Left lung (tissue), 10 donors: ENCODE measurements around the gene HIVEP3. TPM values are rescaled to one million over a fixed set of nuclear protein-coding genes. Genes with fewer than 3 reads are reported as not detected.
"Not testable (repeated sequence)": the region's sequence is repeated elsewhere in the genome, so short reads cannot be mapped to it uniquely, and the experiment has no call there.

Experiments
- ATAC-seq: fragments of 200-7000 bp; cut with Tn5 transposase; one replicate; pipeline ENCODE4 v1.9.1; 2020; ENCODE audit warnings: moderate library complexity
- DNase-seq, 4 donors: peaks; one replicate each; pipeline ENCODE4 v3.0.0-alpha.2; 2013 to 2020
- H3K27ac ChIP-seq, 2 donors: fragments of 200-600 bp; sonication (generic) in 1 of 2; one replicate each; pipeline versions ENCODE4 v1.5.0 to v1.8.0; 2020 to 2021
- H3K27me3 ChIP-seq, 2 donors: fragments of 200-600 bp; sonication (generic) in 1 of 2; one replicate each; pipeline versions ENCODE4 v1.5.0 to v1.8.0; 2020 to 2021
- H3K36me3 ChIP-seq, 2 donors: fragments of 200-600 bp; sonication (generic) in 1 of 2; one replicate each; pipeline versions ENCODE4 v1.5.0 to v1.8.0; 2020 to 2021
- H3K4me1 ChIP-seq, 2 donors: fragments of 200-600 bp; one replicate each; pipeline ENCODE4 v1.8.0; 2021
- H3K4me3 ChIP-seq, 2 donors: fragments of 200-600 bp; sonication (generic) in 1 of 2; one replicate each; pipeline versions ENCODE4 v1.5.0 to v1.8.0; 2020 to 2021; ENCODE audit warnings: mild to moderate bottlenecking in 1 of 2
- H3K9me3 ChIP-seq, 2 donors: fragments of 200-600 bp; sonication (generic) in 1 of 2; one replicate each; pipeline versions ENCODE4 v1.5.0 to v1.8.0; 2020 to 2021
- CTCF ChIP-seq, 2 donors: fragments of 200-600 bp; sonication (generic) in 1 of 2; IDR thresholded peaks; one replicate each; pipeline versions ENCODE4 v1.5.0 to v1.8.0; 2021; ENCODE audit warnings: antibody characterized with exemption in 2 of 2
- intact Hi-C, 2 donors: fragments of 100-400 bp; cut with DNase I; formaldehyde crosslinking; loops; one replicate each; pipeline versions ENCODE4 v1.11.2 to v1.14.2; 2022
- polyA plus RNA-seq, 6 donors: library from polyadenylated mRNA; unstranded; fragments of 120-200 nt; gene quantifications; one replicate each; pipeline ENCODE4 v1.2.1, GENCODE V29; 2013; ENCODE audit not compliant: insufficient read length in 6 of 6
- total RNA-seq, 2 donors: library from RNA; stranded (reverse); fragmentation: NEBNext Ultra II Directional; extraction: Animal tissue kit (Norgen Biotek cat#: 25700); gene quantifications; one replicate each; pipeline ENCODE4 v1.2.1, GENCODE V29; 2021
- donor health status: DM: no; HTN: yes; CAD: no.
- donor health status: DM: no; HTN: no; CAD: no.

HIVEP3 gene
- total and polyA plus RNA-seq, 8 donors: 6.0 to 15.6 (median 7.4) TPM

DNA sequence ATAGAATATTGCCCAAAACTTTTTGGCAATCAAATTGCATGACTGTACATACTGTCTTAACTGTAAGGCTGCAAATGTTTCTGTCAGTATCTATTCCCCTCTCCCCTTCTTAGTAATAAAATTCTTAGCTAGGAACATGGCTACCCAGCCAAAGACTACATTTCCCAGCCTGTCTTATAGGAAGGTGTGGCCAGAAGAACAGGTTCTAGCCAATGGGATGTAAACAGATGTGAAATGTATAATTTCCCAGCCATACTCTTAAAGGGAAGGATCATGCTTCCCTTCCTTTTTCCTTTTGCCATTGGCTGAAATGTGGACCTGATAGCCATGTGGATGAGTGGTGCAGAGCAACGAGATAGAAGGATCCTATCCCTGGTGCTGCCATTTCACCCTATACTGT is 7.0 kb upstream of the HIVEP3 start:
- Histone ChIP-seq H3K4me1 (no peaks in the 10 kb centered on the region), H3K27me3 (no peaks in the 10 kb centered on the region), H3K27ac (no peak overlapping the region), H3K9me3 (peaks cover 0 to 2% of the 10 kb centered on the region in 2 donors), H3K36me3 (no peaks in the 10 kb centered on the region), H3K4me3 (no peak overlapping the region)
- TF ChIP-seq CTCF (IDR thresholded peaks at IDR 0.05): no peak
- DNase-seq (no peak), ATAC-seq (no peak)
- intact Hi-C loops: no loop called here

- peaks cover 0 to 2% of the 10 kb centered on the region in 2 donors for H3K9me3 ChIP-seq
- H3K36me3 ChIP-seq: no peaks in the 10 kb centered on the region
- no peak overlapping the region for H3K27ac ChIP-seq
- no peak for DNase-seq
- peaks cover 0 to 4% of the 10 kb centered on the region in 2 donors for H3K27me3 ChIP-seq
- TF ChIP-seq CTCF (IDR thresholded peaks at IDR 0.05): no peak
- H3K4me1 ChIP-seq: no peaks in the 10 kb centered on the region
- H3K4me3 ChIP-seq: no peak overlapping the region
- no peak for ATAC-seq
- intact Hi-C loops: no loop called here
Measured at GRCh38 chr1:41924911-41925310, 6.2 kb upstream of the HIVEP3 start.

DNA sequence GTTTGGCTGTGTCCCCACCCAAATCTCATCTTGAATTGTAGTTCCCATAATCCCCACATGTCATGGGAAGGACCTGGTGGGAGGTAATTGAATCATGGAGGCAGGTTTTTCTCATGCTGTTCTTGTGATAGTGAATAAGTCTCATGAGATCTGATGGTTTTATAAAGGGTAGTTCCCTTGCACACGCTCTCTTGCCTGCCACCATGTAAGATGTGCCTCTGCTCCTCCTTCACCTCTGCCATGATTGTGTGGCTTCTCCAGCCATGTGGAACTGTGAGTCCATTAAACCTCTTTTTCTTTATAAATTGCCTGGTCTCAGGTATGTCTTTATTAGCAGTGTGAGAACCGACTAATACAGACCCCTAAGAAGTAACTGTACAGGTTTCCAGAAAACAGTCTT is 2.5 kb upstream of the HIVEP3 start:
- ATAC-seq, H3K36me3 ChIP-seq, H3K27ac ChIP-seq, intact Hi-C loops, H3K4me3 ChIP-seq, DNase-seq, H3K9me3 ChIP-seq: not testable (repeated sequence)
- peaks cover 0 to 34% of the 10 kb centered on the region in 2 donors for H3K27me3 ChIP-seq
- H3K4me1 ChIP-seq: peaks cover 2 to 34% of the 10 kb centered on the region in 2 donors

DNA sequence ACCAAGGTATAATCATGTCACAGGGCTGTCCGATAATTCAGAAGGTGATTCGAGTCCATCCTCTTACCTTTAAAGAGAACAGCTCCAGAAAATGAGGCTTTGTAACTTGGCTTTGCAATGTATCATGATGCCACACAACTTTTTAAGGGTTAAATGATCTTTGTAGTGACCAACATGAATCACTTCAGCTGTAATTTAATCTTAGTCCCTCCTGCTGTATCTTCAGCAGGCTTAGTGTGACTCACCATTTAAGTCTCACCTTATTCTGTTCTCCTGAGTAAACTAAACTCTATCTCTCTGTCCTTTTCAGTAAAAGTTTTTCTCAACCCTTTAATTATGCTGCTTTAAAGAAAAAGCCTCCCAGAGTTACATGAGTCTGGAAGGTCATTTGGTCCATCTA is 1.9 kb upstream of the HIVEP3 start:
- DNase-seq: no peak
- Histone ChIP-seq H3K9me3 (peaks cover 0 to 2% of the 10 kb centered on the region in 2 donors), H3K27ac (no peak overlapping the region), H3K27me3 (peaks cover 0 to 34% of the 10 kb centered on the region in 2 donors), H3K36me3 (no peaks in the 10 kb centered on the region), H3K4me1 (peaks cover 2 to 40% of the 10 kb centered on the region in 2 donors), H3K4me3 (no peak overlapping the region)
- ATAC-seq: no peak
- TF ChIP-seq CTCF (IDR thresholded peaks at IDR 0.05): no peak
- intact Hi-C loops: no loop called here

DNA sequence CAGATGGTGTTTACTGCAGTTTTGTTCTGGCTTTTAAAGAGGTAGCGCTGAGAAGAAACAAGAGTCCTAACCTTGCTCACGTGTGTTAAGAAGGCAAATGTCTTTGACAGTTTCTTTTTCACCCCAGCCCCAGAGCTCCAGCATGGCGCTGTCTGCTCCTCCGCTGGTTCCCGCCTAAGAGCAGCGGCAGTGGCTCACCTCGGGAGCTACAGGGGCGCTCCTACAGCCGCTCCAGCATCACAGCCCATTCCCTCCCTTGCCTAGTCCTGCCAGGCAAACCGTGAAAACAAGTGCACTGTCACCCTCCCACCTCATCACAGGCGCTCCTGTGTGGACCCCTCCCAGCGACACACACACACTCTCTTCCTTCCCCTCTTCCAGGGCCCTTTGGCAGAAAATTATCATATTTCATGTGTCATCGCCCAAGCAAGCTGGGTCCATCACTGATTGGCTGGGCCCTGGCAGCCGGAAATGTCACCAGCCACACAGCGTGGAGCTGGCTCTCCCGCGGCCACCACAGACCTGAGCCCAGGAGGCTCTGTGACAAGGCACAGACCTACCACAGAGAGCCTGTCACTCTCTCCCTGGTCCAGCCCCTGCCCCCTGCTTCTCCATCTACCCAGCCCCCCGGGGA is 1.2 kb upstream of the HIVEP3 start:
- intact Hi-C loops: no loop called here
- peak in 3 of 4 donors; percentile 41 to 79 (median 41) for DNase-seq
- peak; percentile 28 for ATAC-seq
- Histone ChIP-seq H3K4me3 (peak overlapping the region in 1 of 2 donors; percentile 23), H3K27ac (no peak overlapping the region), H3K9me3 (peaks cover 0 to 2% of the 10 kb centered on the region in 2 donors), H3K36me3 (no peaks in the 10 kb centered on the region), H3K4me1 (peaks cover 2 to 44% of the 10 kb centered on the region in 2 donors), H3K27me3 (peaks cover 0 to 34% of the 10 kb centered on the region in 2 donors)
- no peak for TF ChIP-seq CTCF (IDR thresholded peaks at IDR 0.05)

DNA sequence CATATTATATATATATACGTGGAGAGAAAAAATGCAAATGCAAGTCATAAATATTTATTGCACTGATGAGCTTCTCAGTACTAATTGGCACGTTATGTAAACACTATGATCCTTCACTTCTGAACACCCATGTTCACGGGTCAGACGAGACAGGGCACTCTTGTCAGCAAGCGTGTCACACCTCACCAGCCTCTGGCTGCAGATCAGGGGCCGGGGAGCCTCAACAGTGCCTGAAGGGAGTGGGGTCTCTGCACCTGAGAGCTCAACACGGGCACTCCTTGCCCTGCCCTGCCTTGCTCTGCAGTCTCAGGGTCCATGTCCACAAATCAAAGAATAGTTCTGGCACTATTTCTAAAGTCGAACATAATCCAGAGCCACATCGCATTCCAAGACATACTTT is 409 bp upstream of the HIVEP3 start:
- Histone ChIP-seq H3K4me3 (no peak overlapping the region), H3K9me3 (peaks cover 0 to 2% of the 10 kb centered on the region in 2 donors), H3K27me3 (peaks cover 0 to 34% of the 10 kb centered on the region in 2 donors), H3K27ac (no peak overlapping the region), H3K36me3 (no peaks in the 10 kb centered on the region), H3K4me1 (peaks cover 2 to 44% of the 10 kb centered on the region in 2 donors)
- no peak for TF ChIP-seq CTCF (IDR thresholded peaks at IDR 0.05)
- ATAC-seq (no peak), DNase-seq (no peak)
- intact Hi-C loops: no loop called here
